HG02642 (cell line): ENCODE data around the gene AMFR.

Source experiments
- ATAC-seq: cut with Tn5 transposase; IDR thresholded peaks from one replicate; pipeline ENCODE4 v1.9.1; 2021; ENCODE audit warnings: mild to moderate bottlenecking; ENCODE audit not compliant: unreplicated experiment, poor library complexity

Gene AMFR

GRCh38 chr16:56317998-56318826, 107.1 kb downstream of the AMFR start:
- ATAC-seq = peak; percentile 90

- no peak for ATAC-seq
Observed at GRCh38 chr16:56316545-56316944, 108.8 kb downstream of the AMFR start.

DNA sequence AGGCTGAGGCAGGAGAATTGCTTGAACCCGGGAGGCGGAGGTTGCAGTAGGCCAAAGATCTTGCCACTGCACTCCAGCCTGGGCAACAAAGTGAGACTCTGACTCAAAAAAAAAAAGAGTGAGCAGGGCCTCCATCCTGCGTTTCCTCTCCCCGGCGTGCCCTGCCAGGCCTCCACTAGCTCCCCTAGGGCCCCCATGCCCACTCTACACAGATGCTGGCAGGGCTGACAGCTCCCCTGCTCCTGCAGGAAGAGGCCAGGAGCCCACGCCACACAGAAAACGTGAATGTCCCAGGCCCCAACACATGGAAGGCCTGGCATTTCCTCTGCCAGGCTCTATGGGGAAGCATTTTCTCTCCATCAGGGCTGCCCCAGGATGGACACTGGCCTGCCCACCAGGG, 109.4 kb downstream of the AMFR start:
- ATAC-seq = no peak

DNA sequence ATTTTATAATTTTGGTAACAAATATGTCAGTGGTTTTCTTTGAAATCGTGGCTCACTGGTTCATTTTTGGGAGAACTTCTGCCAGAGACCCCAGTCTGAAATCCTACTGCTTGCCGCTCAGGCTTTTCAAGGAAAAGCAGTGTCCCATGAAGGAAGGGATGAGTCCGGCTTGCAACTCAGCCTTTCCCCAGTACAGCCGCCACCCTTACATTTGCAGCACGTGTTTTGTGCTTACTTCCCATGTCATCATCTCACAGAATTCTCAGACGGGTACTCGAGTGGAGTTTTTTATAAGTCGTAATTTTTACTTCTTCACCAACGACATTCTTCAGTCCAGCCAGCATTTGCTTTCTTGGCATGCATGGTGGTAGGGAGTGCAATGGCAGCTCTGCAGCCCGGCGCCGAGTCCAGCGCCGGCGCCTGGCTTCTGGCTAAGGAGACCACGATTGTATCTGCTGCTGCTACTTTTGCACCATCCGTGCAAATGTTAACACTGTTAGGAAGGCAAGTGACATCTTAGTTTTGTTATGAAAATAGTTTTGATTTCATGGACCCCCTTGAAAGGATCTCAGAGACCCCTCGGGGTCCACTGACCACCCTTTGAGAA, 111.0 kb downstream of the AMFR start:
- ATAC-seq = no peak

- ATAC-seq = no peak
Observed at GRCh38 chr16:56312556-56312955, 112.8 kb downstream of the AMFR start.

DNA sequence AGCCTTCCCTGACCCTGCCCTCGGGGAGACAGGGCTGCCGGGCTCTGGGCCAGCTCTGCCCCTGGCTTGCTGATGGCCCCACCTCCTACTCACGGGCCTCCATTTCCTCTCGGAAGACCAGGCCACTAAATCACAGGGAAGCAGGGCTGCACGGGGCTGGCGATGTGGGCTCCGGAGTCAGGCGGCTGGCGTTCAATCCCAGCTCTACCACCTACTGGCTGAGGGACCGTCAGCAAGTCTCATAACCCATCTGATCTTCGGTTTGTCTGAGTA, 113.4 kb downstream of the AMFR start:
- no peak for ATAC-seq
